Smooth muscle cell (in vitro differentiated cells): ENCODE data around the gene ZNF350. TPM values are rescaled to one million over a fixed set of nuclear protein-coding genes. Genes with fewer than 3 reads are reported as not detected.

Source experiments
- DNase-seq: peaks from one replicate; lab custom pipeline; 2025; ENCODE audit not compliant: unreplicated experiment; lab: John Stamatoyannopoulos, UW
- H2AFZ ChIP-seq: fragments of 200-600 bp; sonication (generic); 2 replicates; pipeline ENCODE4 v1.6.0; 2016; ENCODE audit warnings: antibody characterized with exemption, low read depth, mild to moderate bottlenecking
- H3F3A ChIP-seq: fragments of 200-600 bp; sonication (generic); 2 replicates; pipeline ENCODE4 v1.6.0; 2017; ENCODE audit warnings: antibody characterized with exemption, low read depth
- H3K27ac ChIP-seq: fragments of 200-600 bp; sonication (generic); 2 replicates; pipeline ENCODE4 v1.5.1; 2016; ENCODE audit warnings: low read depth, mild to moderate bottlenecking
- H3K27me3 ChIP-seq: fragments of 200-600 bp; sonication (generic); 2 replicates; pipeline ENCODE4 v1.6.1; 2016; ENCODE audit warnings: low read depth, mild to moderate bottlenecking
- H3K36me3 ChIP-seq: fragments of 200-600 bp; sonication (generic); 2 replicates; pipeline ENCODE4 v1.5.1; 2016; ENCODE audit warnings: low read depth
- H3K4me1 ChIP-seq: fragments of 200-600 bp; sonication (generic); 2 replicates; pipeline ENCODE4 v1.5.1; 2016; ENCODE audit warnings: low read depth
- H3K4me2 ChIP-seq: fragments of 200-600 bp; sonication (generic); 2 replicates; pipeline ENCODE4 v1.6.0; 2016; ENCODE audit warnings: mild to moderate bottlenecking
- H3K4me3 ChIP-seq: fragments of 200-600 bp; sonication (generic); 2 replicates; pipeline ENCODE4 v1.5.1; 2016; ENCODE audit warnings: mild to moderate bottlenecking
- H3K79me2 ChIP-seq: fragments of 200-600 bp; sonication (generic); 2 replicates; pipeline ENCODE4 v1.6.0; 2016; ENCODE audit warnings: low read depth, mild to moderate bottlenecking
- H3K9ac ChIP-seq: fragments of 200-600 bp; sonication (generic); 2 replicates; pipeline ENCODE4 v1.6.0; 2016; ENCODE audit warnings: low read depth
- H3K9me3 ChIP-seq: fragments of 200-600 bp; sonication (generic); replicated peaks from 2 replicates; pipeline ENCODE4 v1.5.1; 2016; ENCODE audit warnings: low read depth
- H4K20me1 ChIP-seq: fragments of 200-600 bp; sonication (generic); 2 replicates; pipeline ENCODE4 v1.6.0; 2016; ENCODE audit warnings: low read depth
- CTCF ChIP-seq: fragments of 200-600 bp; sonication (generic); IDR thresholded peaks from 2 replicates; pipeline ENCODE4 v1.5.1; 2017; ENCODE audit warnings: borderline replicate concordance, mild to moderate bottlenecking, antibody characterized with exemption; ENCODE audit not compliant: insufficient read depth, poor library complexity, severe bottlenecking
- WGBS: methylation state at CpG from one replicate; pipeline ENCODE4 v1.1.7; 2016; ENCODE audit warnings: low lambda C conversion rate; 5-methylcytosine and 5-hydroxymethylcytosine counted together
- polyA plus RNA-seq: library from polyadenylated mRNA; unstranded; fragments of >200 nt; fragmentation: Nextera tagmentation; extraction: Ambion mirVana; gene quantifications from 2 replicates; pipeline ENCODE4 v1.2.1, GENCODE V29; 2016
- total RNA-seq: library from RNA; depleted of rRNA; stranded (reverse); fragments of >200 nt; gene quantifications from 2 replicates; pipeline ENCODE4 v1.2.3, GENCODE V29; 2014

Gene ZNF350
- total and polyA plus RNA-seq, 2 experiments from 2014 or later = 3.0 to 5.2 TPM

- H3K4me1 ChIP-seq = no peaks in the 10 kb centered on the region
- H4K20me1 ChIP-seq = no peaks in the 10 kb centered on the region
- no peak for DNase-seq
- no peak overlapping the region for H3K4me3 ChIP-seq
- no peak for TF ChIP-seq CTCF
- peaks cover 24% of the 10 kb centered on the region for H3K9me3 ChIP-seq
- H3K9ac ChIP-seq = no peak overlapping the region
- H3K4me2 ChIP-seq = no peak overlapping the region
- peaks cover 79% of the 10 kb centered on the region for H3K36me3 ChIP-seq
- H3K79me2 ChIP-seq = peaks cover 19% of the 10 kb centered on the region
- no peak overlapping the region for H2AFZ ChIP-seq
- 97% methylated on average over 4 of the region's 4 CpGs for WGBS
- H3K27me3 ChIP-seq = no peaks in the 10 kb centered on the region
- H3K27ac ChIP-seq = no peak overlapping the region
- H3F3A ChIP-seq = no peaks in the 10 kb centered on the region
These were observed 33.9 kb upstream of the ZNF350 start for GRCh38 chr19:52020506-52020905.

GRCh38 chr19:52010674-52011073 is 24.0 kb upstream of the ZNF350 start:
- H4K20me1 ChIP-seq = no peaks in the 10 kb centered on the region
- peaks cover 17% of the 10 kb centered on the region for H3K36me3 ChIP-seq
- H3K27ac ChIP-seq = no peak overlapping the region
- DNase-seq = no peak
- no peaks in the 10 kb centered on the region for H3K27me3 ChIP-seq
- no peaks in the 10 kb centered on the region for H3F3A ChIP-seq
- WGBS = 100% methylated on average over 1 of the region's 1 CpG
- H3K9me3 ChIP-seq = peaks cover under 1% of the 10 kb centered on the region
- no peaks in the 10 kb centered on the region for H3K4me1 ChIP-seq
- TF ChIP-seq CTCF = no peak
- H3K4me2 ChIP-seq = no peak overlapping the region
- H3K9ac ChIP-seq = no peak overlapping the region
- no peak overlapping the region for H2AFZ ChIP-seq
- H3K79me2 ChIP-seq = peaks cover 20% of the 10 kb centered on the region
- no peak overlapping the region for H3K4me3 ChIP-seq

GRCh38 chr19:52007806-52008557 is 21.3 kb upstream of the ZNF350 start, which contains the start of gene ZNF615:
ZNF615 (minus strand) TSS chr19:52008211; CDS start chr19:52003711, 4,500 bp downstream.
- peak; percentile 48 for DNase-seq
- peaks cover 8% of the 10 kb centered on the region for H3K9me3 ChIP-seq
- no peaks in the 10 kb centered on the region for H3K27me3 ChIP-seq

More at GRCh38 chr19:52007806-52008557, 21.3 kb upstream of the ZNF350 start, which contains the start of gene ZNF615:
- peak within 1 kb of the TSS; percentile 100 for H2AFZ ChIP-seq
- H4K20me1 ChIP-seq = no peaks in the 10 kb centered on the region
- peak within 1 kb of the TSS; percentile 72 for H3K9ac ChIP-seq
- H3F3A ChIP-seq = no peaks in the 10 kb centered on the region
- H3K4me2 ChIP-seq = peak within 1 kb of the TSS; percentile 91
- peak within 1 kb of the TSS; percentile 56 for H3K27ac ChIP-seq
- H3K79me2 ChIP-seq = peaks cover 35% of the 10 kb centered on the region
- WGBS = 2% methylated on average over 44 of the region's 44 CpGs
- H3K4me3 ChIP-seq = peak within 1 kb of the TSS; percentile 93
- no peak for TF ChIP-seq CTCF
- H3K4me1 ChIP-seq = no peaks in the 10 kb centered on the region
- peaks cover 15% of the 10 kb centered on the region for H3K36me3 ChIP-seq
